DND-41 (cell line): ENCODE data around the gene CD1B.
A peak's percentile ranks its signal among the peaks of the same experiment; 100 is the strongest.
"Not testable (repeated sequence)": the region's sequence is repeated elsewhere in the genome, so short reads cannot be mapped to it uniquely, and the experiment has no call there.

Experiments used
- ATAC-seq: fragments of 200-7000 bp; cut with Tn5 transposase; 3 replicates; pipeline ENCODE4 v1.9.1; 2021; ENCODE audit warnings: low read depth; ENCODE audit not compliant: insufficient read depth
- DNase-seq: peaks from one replicate; pipeline ENCODE4 v3.0.0-alpha.2; 2020
- H2AFZ ChIP-seq: 2 replicates; pipeline ENCODE4 v1.6.0; 2012; ENCODE audit warnings: low read depth, low read length
- H3K27ac ChIP-seq: 2 replicates; pipeline ENCODE4 v1.5.1; 2012; ENCODE audit warnings: low read length, inconsistent platforms
- H3K27me3 ChIP-seq: fragments of 200-600 bp; sonication (generic); 2 replicates; pipeline ENCODE4 v1.6.0; 2012; ENCODE audit warnings: low read length, mild to moderate bottlenecking, inconsistent platforms; ENCODE audit not compliant: insufficient read depth, poor library complexity
- H3K36me3 ChIP-seq: 2 replicates; pipeline ENCODE4 v1.5.1; 2012; ENCODE audit warnings: low read length, inconsistent platforms; ENCODE audit not compliant: insufficient read depth
- H3K4me1 ChIP-seq: 2 replicates; pipeline ENCODE4 v1.5.1; 2012; ENCODE audit warnings: mild to moderate bottlenecking, low read length; ENCODE audit not compliant: insufficient read depth
- H3K4me2 ChIP-seq: 2 replicates; pipeline ENCODE4 v1.6.0; 2012; ENCODE audit warnings: mild to moderate bottlenecking, moderate library complexity, low read length, inconsistent platforms; ENCODE audit not compliant: insufficient read depth
- H3K4me3 ChIP-seq, 2 experiments: fragments of 200-600 bp in 1 of 2; shearing (Covaris generic) in 1 of 2; 2 replicates each; pipeline ENCODE4 v1.5.1; 2012 to 2016; ENCODE audit warnings: inconsistent platforms in 2 of 2, low read length in 2 of 2, mild to moderate bottlenecking in 2 of 2, low read depth in 1 of 2, moderate library complexity in 1 of 2
- H3K79me2 ChIP-seq: 2 replicates; pipeline ENCODE4 v1.6.0; 2012; ENCODE audit warnings: low read length, inconsistent platforms; ENCODE audit not compliant: insufficient read depth
- H3K9ac ChIP-seq: 2 replicates; pipeline ENCODE4 v1.6.0; 2012; ENCODE audit warnings: low read depth, mild to moderate bottlenecking, inconsistent platforms, low read length, moderate library complexity
- H3K9me3 ChIP-seq: 2 replicates; pipeline ENCODE4 v1.5.1; 2012; ENCODE audit warnings: low read length, moderate library complexity, mild to moderate bottlenecking, inconsistent platforms; ENCODE audit not compliant: insufficient read depth, severe bottlenecking
- H4K20me1 ChIP-seq: 2 replicates; pipeline ENCODE4 v1.6.0; 2012; ENCODE audit warnings: low read length; ENCODE audit not compliant: insufficient read depth
- CTCF ChIP-seq: IDR thresholded peaks from 2 replicates; pipeline ENCODE4 v1.5.1; 2012; ENCODE audit warnings: borderline replicate concordance, low read length, moderate library complexity, mild to moderate bottlenecking; ENCODE audit not compliant: poor library complexity, severe bottlenecking; ENCODE audit errors: extremely low read depth
- EZH2 ChIP-seq: IDR thresholded peaks from 3 replicates; pipeline ENCODE4 v1.6.1; 2012; ENCODE audit warnings: borderline replicate concordance, low read depth, mild to moderate bottlenecking, moderate library complexity, low read length, inconsistent platforms; ENCODE audit not compliant: severe bottlenecking

Gene CD1B

GRCh38 chr1:158331481-158332150 is at the start of gene CD1B:
Gene CD1B, minus strand, starts transcription at chr1:158331531. Its CDS starts 108 bp downstream, at chr1:158331423.
- Histone ChIP-seq H4K20me1 (no peaks in the 10 kb centered on the region), H3K9ac (peak within 1 kb of the TSS; percentile 80), H3K79me2 (peaks cover 83% of the 10 kb centered on the region), H3K27ac (peak within 1 kb of the TSS; percentile 100), H3K4me3 (peak within 1 kb of the TSS; percentile 49 to 66), H3K36me3 (peaks cover 39% of the 10 kb centered on the region), H3K4me2 (peak within 1 kb of the TSS; percentile 66), H3K9me3 (no peaks in the 10 kb centered on the region), H3K4me1 (peaks cover 69% of the 10 kb centered on the region), H3K27me3 (no peaks in the 10 kb centered on the region), H2AFZ (no peak within 1 kb of the TSS)
- ATAC-seq (no peak), DNase-seq (no peak)
- TF ChIP-seq EZH2 (no peak), CTCF (no peak)

- peaks cover 8% of the 10 kb centered on the region for H3K4me1 ChIP-seq
- no peak overlapping the region for H2AFZ ChIP-seq
- no peaks in the 10 kb centered on the region for H4K20me1 ChIP-seq
- peaks cover 26% of the 10 kb centered on the region for H3K9me3 ChIP-seq
- ATAC-seq (no peak), DNase-seq (no peak)
- no peak overlapping the region for H3K4me2 ChIP-seq
- H3K27me3 ChIP-seq = no peaks in the 10 kb centered on the region
- no peaks in the 10 kb centered on the region for H3K79me2 ChIP-seq
- H3K9ac ChIP-seq = no peak overlapping the region
- H3K27ac ChIP-seq = no peak overlapping the region
- H3K4me3 ChIP-seq = no peak overlapping the region
- H3K36me3 ChIP-seq = peaks cover 5% of the 10 kb centered on the region; the same call in 1 of the 2 replicates
- TF ChIP-seq CTCF (no peak), EZH2 (no peak)
Observed at GRCh38 chr1:158374860-158375259, 43.5 kb upstream of the CD1B start.

GRCh38 chr1:158374101-158374500 is 42.8 kb upstream of the CD1B start:
- not testable (repeated sequence) for H2AFZ ChIP-seq, ATAC-seq, H3K4me3 ChIP-seq, H4K20me1 ChIP-seq, H3K27ac ChIP-seq, H3K36me3 ChIP-seq, DNase-seq, H3K4me1 ChIP-seq, H3K79me2 ChIP-seq, H3K27me3 ChIP-seq, H3K9ac ChIP-seq, H3K4me2 ChIP-seq
- peaks cover 26% of the 10 kb centered on the region for H3K9me3 ChIP-seq

- Histone ChIP-seq H3K9ac (no peak overlapping the region), H4K20me1 (no peaks in the 10 kb centered on the region), H3K27me3 (no peaks in the 10 kb centered on the region), H3K4me1 (peaks cover 19% of the 10 kb centered on the region), H3K4me3 (no peak overlapping the region), H3K79me2 (no peaks in the 10 kb centered on the region), H3K9me3 (peaks cover 26% of the 10 kb centered on the region), H3K4me2 (no peak overlapping the region), H2AFZ (peak overlapping the region; percentile 47; the same call in 1 of the 2 replicates), H3K27ac (peak overlapping the region; percentile 33), H3K36me3 (peaks cover 5% of the 10 kb centered on the region; the same call in 1 of the 2 replicates)
- DNase-seq = no peak
- ATAC-seq = peak; percentile 56
- TF ChIP-seq CTCF (no peak), EZH2 (no peak)
Observed at GRCh38 chr1:158371188-158371953, 40.0 kb upstream of the CD1B start.
